GM10266 (cell line): Measurements from ENCODE around the gene GYPA.
"Not testable (repeated sequence)": the region's sequence is repeated elsewhere in the genome, so short reads cannot be mapped to it uniquely, and the experiment has no call there.

Experiments used
- DNase-seq: peaks from one replicate; pipeline ENCODE4 v3.0.0; 2012; ENCODE audit errors: extremely low spot score
- CTCF ChIP-seq: IDR thresholded peaks from 2 replicates; pipeline ENCODE4 v1.5.1; 2012; ENCODE audit warnings: mild to moderate bottlenecking, low read depth; ENCODE audit not compliant: control insufficient read depth, insufficient read depth; ENCODE audit errors: missing control alignments

Gene GYPA

GRCh38 chr4:144140594-144141295, at the start of gene GYPA:
Gene GYPA, minus strand, starts transcription at chr4:144140718. Its CDS starts 83 bp downstream, at chr4:144140635.
- DNase-seq: not testable (repeated sequence)

- no peak for TF ChIP-seq CTCF
- no peak for DNase-seq
These were observed 49.5 kb upstream of the GYPA start for GRCh38 chr4:144190009-144190408.

- no peak for TF ChIP-seq CTCF
- DNase-seq: no peak
These were observed 48.6 kb upstream of the GYPA start for GRCh38 chr4:144189121-144189520.

- no peak for DNase-seq
- TF ChIP-seq CTCF: no peak
These were observed 44.6 kb upstream of the GYPA start for GRCh38 chr4:144185086-144185485.

- no peak for DNase-seq
- no peak for TF ChIP-seq CTCF
These were observed 42.6 kb upstream of the GYPA start for GRCh38 chr4:144183165-144183564.

GRCh38 chr4:144181391-144181790, 40.9 kb upstream of the GYPA start:
- no peak for DNase-seq
- TF ChIP-seq CTCF: no peak

GRCh38 chr4:144179152-144179739, 38.7 kb upstream of the GYPA start:
- TF ChIP-seq CTCF: no peak
- no peak for DNase-seq

GRCh38 chr4:144178414-144178813, 37.9 kb upstream of the GYPA start:
- DNase-seq: no peak
- TF ChIP-seq CTCF: no peak
